ENCODE results near the gene CD34.

Gene CD34

GRCh38 chr1:207911856-207912760 lies 1.2 kb upstream of the CD34 start:
- H3K4me3 ChIP-seq (ENCODE audit: low read depth, low read length) = no peak overlapping the region
- no peak for DNase-seq (ENCODE audit: low read depth)
- TF ChIP-seq, protein P1, sequence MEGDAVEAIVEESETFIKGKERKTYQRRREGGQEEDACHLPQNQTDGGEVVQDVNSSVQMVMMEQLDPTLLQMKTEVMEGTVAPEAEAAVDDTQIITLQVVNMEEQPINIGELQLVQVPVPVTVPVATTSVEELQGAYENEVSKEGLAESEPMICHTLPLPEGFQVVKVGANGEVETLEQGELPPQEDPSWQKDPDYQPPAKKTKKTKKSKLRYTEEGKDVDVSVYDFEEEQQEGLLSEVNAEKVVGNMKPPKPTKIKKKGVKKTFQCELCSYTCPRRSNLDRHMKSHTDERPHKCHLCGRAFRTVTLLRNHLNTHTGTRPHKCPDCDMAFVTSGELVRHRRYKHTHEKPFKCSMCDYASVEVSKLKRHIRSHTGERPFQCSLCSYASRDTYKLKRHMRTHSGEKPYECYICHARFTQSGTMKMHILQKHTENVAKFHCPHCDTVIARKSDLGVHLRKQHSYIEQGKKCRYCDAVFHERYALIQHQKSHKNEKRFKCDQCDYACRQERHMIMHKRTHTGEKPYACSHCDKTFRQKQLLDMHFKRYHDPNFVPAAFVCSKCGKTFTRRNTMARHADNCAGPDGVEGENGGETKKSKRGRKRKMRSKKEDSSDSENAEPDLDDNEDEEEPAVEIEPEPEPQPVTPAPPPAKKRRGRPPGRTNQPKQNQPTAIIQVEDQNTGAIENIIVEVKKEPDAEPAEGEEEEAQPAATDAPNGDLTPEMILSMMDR (IDR thresholded peaks at IDR 0.05; ENCODE audit: control insufficient read depth, extremely low read depth, insufficient read depth) = no peak

GRCh38 chr1:207909687-207910086 lies 1.2 kb downstream of the CD34 start:
- no peak overlapping the region for H3K4me3 ChIP-seq (ENCODE audit: low read depth, low read length)
- TF ChIP-seq, protein P1 (IDR thresholded peaks at IDR 0.05; ENCODE audit: control insufficient read depth, extremely low read depth, insufficient read depth) = no peak
- no peak for DNase-seq (ENCODE audit: low read depth)

DNA sequence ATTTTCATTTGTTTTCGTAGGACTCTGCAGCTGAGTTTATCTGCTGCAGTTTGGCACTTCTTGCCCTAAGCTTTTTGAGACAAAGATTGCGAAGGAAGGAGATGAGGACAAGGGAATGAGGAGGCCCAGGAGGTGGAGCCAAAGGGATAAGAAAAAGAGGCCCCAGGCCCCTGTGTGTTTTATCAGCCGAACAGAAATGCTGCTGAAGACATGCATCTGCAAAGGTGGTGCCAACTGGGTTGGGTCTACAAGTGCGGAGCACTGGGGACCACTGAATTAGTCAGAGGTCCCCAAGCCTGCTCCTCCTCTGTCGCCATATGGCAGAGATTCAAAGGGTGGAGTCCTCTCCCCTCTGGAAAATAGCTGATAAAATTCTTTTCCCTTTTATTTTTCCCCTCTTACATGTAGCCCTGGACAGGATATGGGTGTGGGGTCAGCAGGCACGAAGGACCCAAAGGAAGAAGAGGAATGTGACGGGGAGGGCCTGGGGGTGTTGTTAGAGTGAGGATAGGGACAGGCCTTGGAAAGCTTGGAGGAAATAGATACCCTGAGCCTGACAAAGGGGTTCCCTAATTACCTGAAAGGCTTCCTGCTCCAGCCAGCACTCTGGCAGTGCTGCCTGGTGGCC lies 2.7 kb downstream of the CD34 start:
- TF ChIP-seq, protein P1 (IDR thresholded peaks at IDR 0.05; ENCODE audit: control insufficient read depth, extremely low read depth, insufficient read depth) = no peak
- no peak overlapping the region for H3K4me3 ChIP-seq (ENCODE audit: low read depth, low read length)
- DNase-seq (ENCODE audit: low read depth) = no peak

GRCh38 chr1:207904391-207904790 lies 6.5 kb downstream of the CD34 start:
- H3K4me3 ChIP-seq (ENCODE audit: low read depth, low read length) = no peak overlapping the region
- no peak for DNase-seq (ENCODE audit: low read depth)

DNA sequence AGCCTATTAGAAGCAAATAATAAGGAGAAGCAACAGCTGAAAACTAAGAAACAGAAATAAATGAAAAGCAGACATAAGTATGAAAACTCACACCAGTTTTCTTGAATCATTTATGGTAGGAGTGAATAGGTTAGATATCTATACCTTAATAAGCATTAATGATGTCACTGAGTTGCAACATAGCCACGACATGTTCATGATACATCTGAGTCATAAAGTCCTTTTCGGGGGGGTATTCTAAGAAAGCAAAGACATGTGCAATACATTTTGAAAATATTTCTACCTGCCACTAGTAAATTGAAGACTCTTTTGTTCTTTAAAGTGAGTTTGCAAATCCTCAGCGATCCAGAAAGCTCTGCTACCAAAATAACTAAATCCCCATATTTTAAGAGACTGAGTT lies 7.2 kb downstream of the CD34 start:
- DNase-seq (ENCODE audit: low read depth) = no peak
- no peak overlapping the region for H3K4me3 ChIP-seq (ENCODE audit: low read depth, low read length)
- TF ChIP-seq, protein P1 (IDR thresholded peaks at IDR 0.05; ENCODE audit: control insufficient read depth, extremely low read depth, insufficient read depth) = no peak

More at GRCh38 chr1:207904391-207904790, 6.5 kb downstream of the CD34 start:
- TF ChIP-seq, protein P1 (IDR thresholded peaks at IDR 0.05; ENCODE audit: control insufficient read depth, extremely low read depth, insufficient read depth) = no peak

DNA sequence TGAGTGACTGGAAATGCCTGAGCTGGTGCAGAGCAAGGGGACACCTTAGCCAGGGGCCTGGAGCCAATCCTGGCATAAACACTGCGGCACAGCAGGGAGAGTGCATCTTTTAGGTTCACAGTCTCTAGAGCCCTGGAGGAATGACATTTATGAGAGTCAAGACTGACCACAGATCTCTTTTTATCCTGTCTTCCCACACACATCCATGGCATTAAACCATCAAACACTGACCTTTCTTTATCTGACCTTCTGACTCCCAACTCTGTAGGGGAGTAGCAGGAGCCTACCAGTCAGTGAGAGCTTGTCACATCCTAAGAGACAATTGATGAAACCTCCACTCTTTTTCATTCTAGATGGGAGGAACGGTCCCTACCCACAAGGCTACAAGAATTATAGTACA lies 7.9 kb downstream of the CD34 start:
- TF ChIP-seq, protein P1 (IDR thresholded peaks at IDR 0.05; ENCODE audit: control insufficient read depth, extremely low read depth, insufficient read depth) = no peak
- no peak for DNase-seq (ENCODE audit: low read depth)

More for the DNA sequence above, 7.9 kb downstream of the CD34 start:
- H3K4me3 ChIP-seq (ENCODE audit: low read depth, low read length) = no peak overlapping the region

Data from LNCaP clone FGC (cell line).